NCI-H2196 treated with DMSO at 0.1 percent for 48 hours (cell line): Measurements from ENCODE around the gene SLC35F3.

Experiments
- DNase-seq: peaks from one replicate; lab custom pipeline; 2025; ENCODE audit not compliant: unreplicated experiment; lab: John Stamatoyannopoulos, UW

The SLC35F3 gene

GRCh38 chr1:234022302-234022701, 117.8 kb downstream of the SLC35F3 start:
- no peak for DNase-seq

GRCh38 chr1:234039603-234040002, 135.1 kb downstream of the SLC35F3 start:
- no peak for DNase-seq

GRCh38 chr1:234040446-234041317, 136.2 kb downstream of the SLC35F3 start:
- DNase-seq, result no peak

- DNase-seq, result no peak
Measured at GRCh38 chr1:234044079-234044478, 139.6 kb downstream of the SLC35F3 start.

- DNase-seq, result no peak
Measured at GRCh38 chr1:234047123-234047522, 142.6 kb downstream of the SLC35F3 start.

GRCh38 chr1:234062166-234062565, 157.7 kb downstream of the SLC35F3 start:
- DNase-seq, result no peak

GRCh38 chr1:234065794-234066447, 161.4 kb downstream of the SLC35F3 start:
- DNase-seq, result no peak

GRCh38 chr1:234067581-234068337, 163.3 kb downstream of the SLC35F3 start:
- no peak for DNase-seq

GRCh38 chr1:234069760-234070159, 165.3 kb downstream of the SLC35F3 start:
- no peak for DNase-seq

- no peak for DNase-seq
Measured at GRCh38 chr1:234072793-234073192, 168.3 kb downstream of the SLC35F3 start.

GRCh38 chr1:234078143-234078542, 173.7 kb downstream of the SLC35F3 start:
- no peak for DNase-seq

GRCh38 chr1:234079896-234080295, 175.4 kb downstream of the SLC35F3 start:
- no peak for DNase-seq

GRCh38 chr1:234083460-234083859, 179.0 kb downstream of the SLC35F3 start:
- DNase-seq, result no peak

GRCh38 chr1:234089396-234089795, 184.9 kb downstream of the SLC35F3 start:
- no peak for DNase-seq

- no peak for DNase-seq
Measured at GRCh38 chr1:234090212-234091064, 186.0 kb downstream of the SLC35F3 start.

GRCh38 chr1:234091065-234091401, 186.6 kb downstream of the SLC35F3 start:
- no peak for DNase-seq

GRCh38 chr1:234091876-234092275, 187.4 kb downstream of the SLC35F3 start:
- DNase-seq, result no peak

- DNase-seq, result no peak
Measured at GRCh38 chr1:234093107-234093506, 188.6 kb downstream of the SLC35F3 start.

GRCh38 chr1:234093741-234094140, 189.3 kb downstream of the SLC35F3 start:
- DNase-seq, result no peak

- no peak for DNase-seq
Measured at GRCh38 chr1:234094172-234094571, 189.7 kb downstream of the SLC35F3 start.
